ENCODE measurements around the gene CFAP92.

- TF ChIP-seq CTCF (IDR thresholded peaks at IDR 0.05) (no peak), EZH2 (IDR thresholded peaks at IDR 0.05; ENCODE audit: borderline replicate concordance, insufficient read depth, low read depth, low read length, poor library complexity, severe bottlenecking) (no peak)
Observed at GRCh38 chr3:129000742-129001100, 6.8 kb upstream of the CFAP92 start.

All from B cell (primary cell).